Esophagus squamous epithelium (tissue), 5 donors: ENCODE data around the gene VPREB3. TPM values are rescaled to one million over a fixed set of nuclear protein-coding genes. Genes with fewer than 3 reads are reported as not detected.
A peak's percentile ranks its signal among the peaks of the same experiment; 100 is the strongest.

Experiments used
- DNase-seq: peaks from one replicate; lab custom pipeline; 2025; lab: John Stamatoyannopoulos, UW
- H3K27ac ChIP-seq, 4 donors: fragments of 200-600 bp; sonication (generic); one replicate each; pipeline ENCODE4 v1.5.1; 2016 to 2019; ENCODE audit warnings: mild to moderate bottlenecking in 1 of 4
- H3K27me3 ChIP-seq, 4 donors: fragments of 200-600 bp; sonication (generic); 1 replicate in 3 of 4; 2 replicates in 1 of 4; pipeline versions ENCODE4 v1.5.1 to v1.6.0; 2017 to 2021; ENCODE audit warnings: antibody characterized with exemption in 1 of 4
- H3K36me3 ChIP-seq, 3 donors: fragments of 200-600 bp; sonication (generic); one replicate each; pipeline ENCODE4 v1.5.1; 2016 to 2019
- H3K4me1 ChIP-seq, 3 donors: fragments of 200-600 bp; sonication (generic); one replicate each; pipeline ENCODE4 v1.5.1; 2017 to 2019
- H3K4me3 ChIP-seq, 4 donors: fragments of 200-600 bp; sonication (generic); 1 replicate in 3 of 4; 2 replicates in 1 of 4; pipeline ENCODE4 v1.5.1; 2016 to 2019; ENCODE audit warnings: mild to moderate bottlenecking in 2 of 4, moderate library complexity in 1 of 4
- H3K9me3 ChIP-seq, 3 donors: fragments of 200-600 bp; sonication (generic); one replicate each; pipeline ENCODE4 v1.5.1; 2016 to 2019
- CTCF ChIP-seq, 6 experiments: fragments of 450-650 bp in 4 of 6; fragments of 200-600 bp in 2 of 6; sonication (generic) in 2 of 6; IDR thresholded peaks; one replicate each; pipeline ENCODE4 v1.5.1; 2016 to 2019; ENCODE audit warnings: antibody characterized with exemption in 6 of 6, mild to moderate bottlenecking in 4 of 6, moderate library complexity in 4 of 6
- POLR2A ChIP-seq, 4 donors: fragments of 450-650 bp; IDR thresholded peaks; one replicate each; pipeline ENCODE4 v1.6.1; 2017; ENCODE audit warnings: antibody characterized with exemption in 4 of 4, mild to moderate bottlenecking in 4 of 4, moderate library complexity in 3 of 4
- WGBS, 2 donors: methylation state at CpG; one replicate each; pipeline ENCODE4 v1.1.5; 2018; 5-methylcytosine and 5-hydroxymethylcytosine counted together
- intact Hi-C: fragments of 100-400 bp; cut with DNase I; formaldehyde crosslinking; loops from one replicate; pipeline ENCODE4 v1.15.0; 2022
- total RNA-seq, 4 donors: library from RNA; depleted of rRNA; stranded (reverse); fragments of >200 nt; gene quantifications; one replicate each; pipeline ENCODE4 v1.1.0, GENCODE V29; 2016
- donor health status: DM: yes; HTN: yes; CAD: no.

VPREB3 gene
- total RNA-seq, 4 donors from 2014 or later: not detected

GRCh38 chr22:23716811-23717801 is 37.1 kb downstream of the VPREB3 start:
- Histone ChIP-seq H3K36me3 (peaks cover 0 to 32% (median 7%) of the 10 kb centered on the region in 3 donors), H3K4me1 (peaks cover 0 to 24% (median 10%) of the 10 kb centered on the region in 3 donors), H3K4me3 (peak overlapping the region; percentile 77 to 92 (median 85)), H3K27me3 (no peaks in the 10 kb centered on the region), H3K27ac (peak overlapping the region; percentile 73 to 83 (median 82)), H3K9me3 (no peaks in the 10 kb centered on the region)
- DNase-seq: no peak
- peak in 3 of 4 donors; percentile 71 to 80 (median 78) for TF ChIP-seq POLR2A (IDR thresholded peaks at IDR 0.05)
- no peak for TF ChIP-seq CTCF (IDR thresholded peaks at IDR 0.05)
- WGBS, 2 donors: 1% methylated on average over 15 to 22 of the region's 84 CpGs
- intact Hi-C loops: no loop called here

GRCh38 chr22:23715806-23716375 is 38.3 kb downstream of the VPREB3 start:
- peak overlapping the region in 1 of 4 donors; percentile 83 for H3K27ac ChIP-seq
- H3K4me3 ChIP-seq: peak overlapping the region in 3 of 4 donors; percentile 81 to 92 (median 89)
- no peak for DNase-seq
- peaks cover 0 to 24% (median 10%) of the 10 kb centered on the region in 3 donors for H3K4me1 ChIP-seq
- H3K9me3 ChIP-seq: no peaks in the 10 kb centered on the region
- intact Hi-C loops: no loop called here
- TF ChIP-seq CTCF (IDR thresholded peaks at IDR 0.05): no peak
- TF ChIP-seq POLR2A (IDR thresholded peaks at IDR 0.05): no peak
- no peaks in the 10 kb centered on the region for H3K27me3 ChIP-seq
- WGBS, 2 donors: 64 to 65% methylated on average over 15 to 16 of the region's 18 CpGs
- H3K36me3 ChIP-seq: peaks cover 0 to 44% (median 17%) of the 10 kb centered on the region in 3 donors

- DNase-seq: no peak
- intact Hi-C loops: no loop called here
- WGBS, 2 donors: 100% methylated on average over 2 to 3 of the region's 23 CpGs
Measured at GRCh38 chr22:23714596-23715578, 39.3 kb downstream of the VPREB3 start.

More at GRCh38 chr22:23714596-23715578, 39.3 kb downstream of the VPREB3 start:
- no peaks in the 10 kb centered on the region for H3K27me3 ChIP-seq
- TF ChIP-seq POLR2A (IDR thresholded peaks at IDR 0.05) (no peak), CTCF (IDR thresholded peaks at IDR 0.05) (no peak)
- H3K9me3 ChIP-seq: no peaks in the 10 kb centered on the region
- H3K4me1 ChIP-seq: peaks cover 0 to 24% (median 10%) of the 10 kb centered on the region in 3 donors
- H3K4me3 ChIP-seq: no peak overlapping the region
- H3K27ac ChIP-seq: no peak overlapping the region
- peaks cover 0 to 54% (median 17%) of the 10 kb centered on the region in 3 donors for H3K36me3 ChIP-seq
